Lung (tissue), 12 donors: ENCODE measurements around the gene AKAP13. TPM values are rescaled to one million over a fixed set of nuclear protein-coding genes. Genes with fewer than 3 reads are reported as not detected.

Source experiments
- ATAC-seq: fragments of 200-7000 bp; cut with Tn5 transposase; one replicate; pipeline ENCODE4 v1.9.1; 2020; ENCODE audit warnings: moderate number of reproducible peaks; ENCODE audit not compliant: insufficient read depth, low FRiP score
- DNase-seq, 3 donors: peaks; one replicate each; pipeline ENCODE4 v3.0.0-alpha.2; 2013 to 2017
- H3K27ac ChIP-seq, 2 donors: one replicate each; pipeline ENCODE4 v1.5.1; 2013; ENCODE audit warnings: mild to moderate bottlenecking in 2 of 2, moderate library complexity in 2 of 2, control low read depth in 1 of 2, inconsistent platforms in 1 of 2, low read depth in 1 of 2, low read length in 1 of 2
- H3K27me3 ChIP-seq, 3 donors: one replicate each; pipeline ENCODE4 v1.5.1; 2013; ENCODE audit warnings: low read length in 2 of 3; ENCODE audit not compliant: control insufficient read depth in 3 of 3, insufficient read depth in 3 of 3
- H3K36me3 ChIP-seq, 4 donors: one replicate each; pipeline ENCODE4 v1.5.1; 2013; ENCODE audit warnings: low read length in 4 of 4, mild to moderate bottlenecking in 1 of 4, moderate library complexity in 1 of 4; ENCODE audit not compliant: control insufficient read depth in 4 of 4, insufficient read depth in 4 of 4
- H3K4me1 ChIP-seq, 5 donors: one replicate each; pipeline ENCODE4 v1.5.1; 2013; ENCODE audit warnings: low read length in 5 of 5, mild to moderate bottlenecking in 2 of 5, moderate library complexity in 1 of 5; ENCODE audit not compliant: control insufficient read depth in 5 of 5, insufficient read depth in 5 of 5
- H3K4me3 ChIP-seq: one replicate; pipeline ENCODE4 v1.5.1; 2013; ENCODE audit warnings: mild to moderate bottlenecking, control low read depth, moderate library complexity
- H3K9ac ChIP-seq, 2 donors: one replicate each; pipeline ENCODE4 v1.5.1; 2013; ENCODE audit warnings: low read length in 2 of 2, control low read depth in 1 of 2; ENCODE audit not compliant: insufficient read depth in 1 of 2
- H3K9me3 ChIP-seq, 4 donors: one replicate each; pipeline ENCODE4 v1.5.1; 2013; ENCODE audit warnings: low read length in 3 of 4, mild to moderate bottlenecking in 1 of 4, moderate library complexity in 1 of 4; ENCODE audit not compliant: control insufficient read depth in 4 of 4, insufficient read depth in 3 of 4
- CTCF ChIP-seq: IDR thresholded peaks from 2 replicates; pipeline ENCODE4 v1.5.1; 2012; ENCODE audit warnings: mild to moderate bottlenecking; ENCODE audit errors: control extremely low read depth, extremely low read depth
- WGBS, 2 donors: extraction: QIAGEN DNeasy Blood & Tissue Kit; methylation state at CpG; one replicate each; pipeline ENCODE4 v1.1.7; 2013; 5-methylcytosine and 5-hydroxymethylcytosine counted together
- polyA plus RNA-seq, 2 donors: library from polyadenylated mRNA; stranded (reverse); fragments of 200-250 nt; gene quantifications; one replicate each; pipeline ENCODE4 v1.2.1, GENCODE V29; 2013
- total RNA-seq, 2 donors: library from RNA; depleted of rRNA in 1 of 2; stranded (reverse); fragments of >200 nt in 1 of 2; gene quantifications; one replicate each; pipeline ENCODE4 v1.2.1, GENCODE V29; 2014 to 2021
- donor health status: control.
- donor health status: control.
- donor health status: Bipolar disorder and iron deficiency.
- donor health status: healthy.
- donor health status: DM: yes; HTN: yes; CAD: no.

The AKAP13 gene
- total and polyA plus RNA-seq, 4 donors, result 102 to 1,115 (median 259) TPM

GRCh38 chr15:85618228-85618505 lies 237.8 kb downstream of the AKAP13 start:
- ATAC-seq (no peak), DNase-seq (peak in 1 of 3 donors; percentile 72)
- 57 to 69% methylated on average over 1 of the region's 1 CpG for WGBS, 2 donors
- Histone ChIP-seq H3K36me3 (peaks cover 0 to 2% (median 0%) of the 10 kb centered on the region in 4 donors), H3K4me1 (peaks cover 11 to 78% (median 33%) of the 10 kb centered on the region in 5 donors), H3K9ac (peak overlapping the region in 1 of 2 donors; percentile 94), H3K27ac (peak overlapping the region in 1 of 2 donors; percentile 65), H3K4me3 (no peak overlapping the region), H3K27me3 (no peaks in the 10 kb centered on the region), H3K9me3 (no peaks in the 10 kb centered on the region)
- TF ChIP-seq CTCF, result no peak

GRCh38 chr15:85618956-85619491 lies 238.6 kb downstream of the AKAP13 start:
- ATAC-seq (peak; percentile 50), DNase-seq (peak; percentile 82 to 93 (median 93))
- Histone ChIP-seq H3K27me3 (no peaks in the 10 kb centered on the region), H3K4me1 (peaks cover 11 to 82% (median 41%) of the 10 kb centered on the region in 5 donors), H3K9ac (peak overlapping the region; percentile 48 to 94), H3K36me3 (peaks cover 0 to 2% (median 0%) of the 10 kb centered on the region in 4 donors), H3K9me3 (no peaks in the 10 kb centered on the region), H3K4me3 (no peak overlapping the region), H3K27ac (peak overlapping the region; percentile 65 to 84)
- TF ChIP-seq CTCF, result no peak
- WGBS, 2 donors, result 1 to 3% methylated on average over 8 of the region's 8 CpGs

- H3K4me3 ChIP-seq, result peak overlapping the region; percentile 61
- no peaks in the 10 kb centered on the region for H3K9me3 ChIP-seq
- H3K4me1 ChIP-seq, result peaks cover 11 to 90% (median 53%) of the 10 kb centered on the region in 5 donors
- H3K27ac ChIP-seq, result peak overlapping the region; percentile 65 to 95
- no peaks in the 10 kb centered on the region for H3K27me3 ChIP-seq
- H3K9ac ChIP-seq, result peak overlapping the region; percentile 48 to 94
- 57 to 70% methylated on average over 9 of the region's 9 CpGs for WGBS, 2 donors
- H3K36me3 ChIP-seq, result peaks cover 0 to 2% (median 0%) of the 10 kb centered on the region in 4 donors
- DNase-seq, result peak in 1 of 3 donors; percentile 37
- no peak for TF ChIP-seq CTCF
- no peak for ATAC-seq
Observed at GRCh38 chr15:85619992-85620689, 239.7 kb downstream of the AKAP13 start.
